GM12873 (cell line): ENCODE data around the gene P2RY2.

Source experiments
- TF ChIP-seq, protein P1 (sequence below): IDR thresholded peaks from 2 replicates; pipeline ENCODE4 v1.5.1; 2012; ENCODE audit warnings: low read depth, mild to moderate bottlenecking, moderate library complexity, low read length, control low read depth; ENCODE audit not compliant: insufficient read depth; ENCODE audit errors: missing control alignments

Gene P2RY2

DNA sequence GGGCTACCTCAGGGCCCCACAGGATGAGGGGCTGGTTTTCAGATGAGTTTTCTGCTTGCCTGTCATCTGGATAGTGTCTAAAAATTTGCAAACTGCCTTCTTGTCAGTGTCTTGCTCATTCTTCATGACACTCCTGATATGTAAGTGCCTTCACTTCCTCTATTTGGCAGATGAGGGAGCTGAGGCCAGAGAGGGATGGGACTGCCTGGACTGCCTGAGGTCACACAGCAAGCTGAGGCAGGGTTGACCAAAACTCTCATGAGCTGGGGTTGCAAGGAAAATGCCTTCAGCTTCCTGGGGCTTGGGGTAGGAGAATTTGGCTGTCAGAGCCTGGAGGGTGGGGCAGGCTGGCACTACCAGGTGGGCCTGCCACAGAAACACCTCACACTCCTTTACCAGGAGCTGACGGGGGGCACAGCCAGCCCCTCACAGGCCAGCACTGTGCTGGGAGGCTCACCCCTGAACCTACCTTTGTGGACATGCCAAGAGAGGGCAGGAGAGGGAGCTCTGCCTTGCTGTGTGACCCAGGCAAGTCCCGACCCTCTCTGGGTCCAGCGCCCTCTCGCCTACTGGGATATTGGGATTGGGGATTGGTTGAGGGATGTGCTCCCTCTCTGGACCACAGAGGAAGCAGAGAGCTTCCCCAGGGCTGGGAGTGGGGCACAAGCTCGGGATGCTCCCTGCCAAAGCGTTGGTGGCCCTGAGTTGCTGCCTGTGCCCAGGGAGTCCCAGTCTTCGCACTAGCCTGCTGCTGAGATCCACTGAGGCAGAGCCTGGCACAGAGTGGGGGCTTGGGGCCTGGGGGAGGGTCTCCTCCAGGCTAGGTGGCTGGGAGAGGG is 52.2 kb downstream of the P2RY2 start:
- TF ChIP-seq, protein P1, sequence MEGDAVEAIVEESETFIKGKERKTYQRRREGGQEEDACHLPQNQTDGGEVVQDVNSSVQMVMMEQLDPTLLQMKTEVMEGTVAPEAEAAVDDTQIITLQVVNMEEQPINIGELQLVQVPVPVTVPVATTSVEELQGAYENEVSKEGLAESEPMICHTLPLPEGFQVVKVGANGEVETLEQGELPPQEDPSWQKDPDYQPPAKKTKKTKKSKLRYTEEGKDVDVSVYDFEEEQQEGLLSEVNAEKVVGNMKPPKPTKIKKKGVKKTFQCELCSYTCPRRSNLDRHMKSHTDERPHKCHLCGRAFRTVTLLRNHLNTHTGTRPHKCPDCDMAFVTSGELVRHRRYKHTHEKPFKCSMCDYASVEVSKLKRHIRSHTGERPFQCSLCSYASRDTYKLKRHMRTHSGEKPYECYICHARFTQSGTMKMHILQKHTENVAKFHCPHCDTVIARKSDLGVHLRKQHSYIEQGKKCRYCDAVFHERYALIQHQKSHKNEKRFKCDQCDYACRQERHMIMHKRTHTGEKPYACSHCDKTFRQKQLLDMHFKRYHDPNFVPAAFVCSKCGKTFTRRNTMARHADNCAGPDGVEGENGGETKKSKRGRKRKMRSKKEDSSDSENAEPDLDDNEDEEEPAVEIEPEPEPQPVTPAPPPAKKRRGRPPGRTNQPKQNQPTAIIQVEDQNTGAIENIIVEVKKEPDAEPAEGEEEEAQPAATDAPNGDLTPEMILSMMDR = no peak

DNA sequence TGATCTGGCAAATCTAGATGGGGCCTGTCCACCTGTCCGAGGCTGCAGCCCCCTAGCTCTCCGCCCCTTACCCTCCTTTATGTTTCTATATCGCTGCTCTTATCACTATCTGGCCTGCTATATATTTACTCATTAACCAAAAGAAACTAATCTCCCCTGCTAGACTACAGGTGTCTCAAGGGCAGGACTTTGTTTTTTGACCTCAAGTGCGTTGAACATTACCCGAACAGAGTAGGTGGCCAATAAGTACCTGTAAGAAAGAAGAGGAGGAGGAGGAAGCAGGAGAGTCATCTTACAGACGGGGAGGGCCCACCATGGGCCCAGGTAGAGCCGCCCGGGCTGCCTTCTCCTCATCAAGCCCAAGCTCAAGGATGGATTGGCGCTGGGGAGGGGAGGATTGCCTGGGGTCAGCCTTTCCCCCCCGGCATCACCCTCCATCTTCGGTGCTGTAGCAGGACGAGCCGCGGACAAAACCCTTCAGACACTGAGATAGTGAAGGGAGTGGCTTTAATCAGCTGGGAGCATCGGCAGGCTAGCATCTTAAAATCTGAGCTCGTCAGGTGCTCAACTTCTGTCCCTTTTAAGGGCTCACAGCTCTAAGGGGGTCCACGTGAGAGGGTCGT is 52.9 kb downstream of the P2RY2 start:
- TF ChIP-seq, protein P1 = no peak

DNA sequence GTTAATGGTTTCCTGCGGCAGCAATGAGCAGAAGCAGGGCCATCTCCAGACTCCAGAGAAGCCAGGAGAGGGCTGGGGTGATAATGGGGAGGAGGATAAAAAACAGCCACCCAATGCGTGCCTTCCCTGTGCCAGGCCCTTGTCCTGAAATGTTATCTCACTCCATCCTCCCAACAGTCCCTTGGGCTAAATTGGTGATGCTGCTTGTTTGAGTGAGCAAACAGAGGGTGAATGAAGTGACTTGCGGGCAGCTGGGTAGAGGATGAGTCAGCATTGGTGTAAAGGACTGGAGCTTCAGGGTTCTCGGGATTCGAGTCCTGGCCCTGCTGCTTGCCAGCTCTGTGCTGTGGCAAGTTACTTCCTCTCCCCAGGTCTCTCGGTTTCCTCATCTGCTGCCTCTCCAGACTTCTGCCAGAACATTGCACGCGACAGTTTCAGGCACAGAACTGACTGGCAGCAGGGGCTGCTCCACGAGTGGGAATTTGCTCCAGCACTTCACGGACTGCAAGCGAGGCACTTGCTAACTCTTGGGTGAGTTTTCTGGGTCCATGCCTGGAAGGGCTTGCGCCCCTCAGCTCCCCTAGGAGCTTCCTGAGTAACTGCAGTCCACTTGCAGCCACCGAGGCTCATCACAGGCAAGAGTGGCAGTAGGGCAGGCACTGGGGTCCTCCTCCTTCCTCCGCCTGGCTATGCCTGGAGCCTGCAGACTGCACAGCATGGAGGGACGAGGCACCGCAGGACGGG is 54.0 kb downstream of the P2RY2 start, which contains the start of gene P2RY6:
TSS of gene P2RY6 (plus strand) at position 403 of the 744 bp plus-strand sequence. CDS start 24,181 bp downstream, outside the sequence.
- TF ChIP-seq, protein P1 = no peak

DNA sequence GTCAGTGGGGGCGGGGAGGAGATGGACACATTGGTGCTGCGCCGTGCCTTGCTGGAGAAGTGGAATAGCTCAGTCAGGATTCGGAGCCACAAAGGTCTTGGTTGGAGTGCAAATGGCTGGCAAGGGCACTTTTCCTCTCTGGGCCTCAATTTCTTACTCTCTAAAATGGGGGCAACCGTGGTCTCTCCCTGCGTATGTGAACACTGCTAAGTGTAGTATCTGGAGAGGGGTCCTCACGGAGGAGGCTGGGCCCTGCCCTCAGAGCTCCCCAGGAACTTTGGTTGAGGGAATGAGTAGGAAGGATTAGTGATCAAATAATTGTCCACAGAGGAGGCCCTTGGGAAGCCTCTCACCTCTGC is 54.6 kb downstream of the P2RY2 start:
- TF ChIP-seq, protein P1 = no peak

DNA sequence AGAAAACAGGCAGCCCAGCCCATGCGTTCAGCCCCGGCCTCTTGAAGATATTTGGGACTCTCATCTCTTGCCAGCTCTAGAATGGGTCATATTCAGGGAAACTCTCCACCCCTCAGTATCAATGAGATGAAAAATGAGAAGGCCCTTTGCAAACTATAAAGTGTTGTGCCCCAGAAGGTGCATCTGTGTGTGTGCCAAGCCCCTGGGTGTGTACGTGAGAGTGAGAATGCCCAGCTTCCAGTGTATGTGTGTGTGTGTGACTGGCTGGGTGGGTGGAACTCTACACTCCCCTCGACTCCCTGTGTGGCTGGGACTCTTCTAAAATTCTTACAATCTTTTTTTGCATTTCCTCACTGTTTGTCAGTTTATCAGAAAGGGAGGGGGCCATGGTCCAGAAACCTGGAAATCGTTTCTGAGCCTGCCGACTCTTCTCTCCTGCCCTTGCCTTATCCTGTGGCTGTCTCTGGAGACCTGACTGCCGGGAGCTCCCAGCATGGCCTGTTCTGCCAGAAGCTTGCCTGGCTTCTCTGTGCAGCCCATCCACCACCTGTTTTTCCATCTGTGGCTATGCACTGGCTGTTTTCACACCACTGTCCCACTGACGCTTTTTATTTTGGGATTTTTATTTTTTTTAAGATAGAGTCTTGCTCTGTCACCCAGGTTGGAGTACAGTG is 55.3 kb downstream of the P2RY2 start:
- TF ChIP-seq, protein P1 = no peak

DNA sequence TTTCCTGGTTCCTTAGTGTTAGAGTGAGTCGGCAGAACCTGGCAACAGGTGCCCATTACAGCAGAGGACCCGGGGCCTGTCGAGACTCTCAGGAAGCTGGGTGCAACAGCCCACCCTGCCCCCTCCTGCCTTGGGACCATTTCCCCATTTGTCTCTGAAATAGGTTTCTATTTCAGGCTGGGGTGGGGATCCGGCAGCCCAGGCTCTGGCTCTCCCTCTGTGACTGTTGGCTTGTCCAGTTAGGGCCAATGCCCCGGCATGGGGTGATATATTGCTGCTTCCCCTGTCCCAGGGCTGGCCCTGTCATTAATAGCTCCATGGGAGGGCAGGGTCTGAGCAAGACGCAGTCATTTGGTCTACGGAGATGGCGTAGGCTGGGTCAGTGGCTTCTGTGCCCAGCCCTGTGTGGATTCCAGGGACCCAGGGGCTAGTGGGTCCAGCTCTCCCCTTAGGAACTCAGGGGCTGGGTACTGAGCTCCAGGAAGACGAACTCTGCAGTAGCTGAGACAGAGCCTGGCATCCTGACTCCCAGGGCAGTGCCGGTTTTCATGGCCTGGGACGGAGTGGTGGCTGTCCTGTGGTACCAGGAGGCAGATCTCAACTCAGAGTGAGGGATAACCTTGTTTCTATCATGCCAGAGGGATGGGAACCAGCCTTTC is 56.8 kb downstream of the P2RY2 start:
- TF ChIP-seq, protein P1 = no peak
